ENCODE data around the gene ALLC. TPM values are rescaled to one million over a fixed set of nuclear protein-coding genes. Genes with fewer than 3 reads are reported as not detected.

ALLC gene
- total RNA-seq, 1 donor from 2014 or later = not detected

GRCh38 chr2:3674066-3674845 lies 16.3 kb downstream of the ALLC start:
- intact Hi-C loops (cut with micrococcal nuclease) = no loop called here

GRCh38 chr2:3675687-3676086 lies 17.7 kb downstream of the ALLC start:
- intact Hi-C loops (cut with micrococcal nuclease) = no loop called here

- intact Hi-C loops (cut with micrococcal nuclease) = no loop called here
Measured at GRCh38 chr2:3677436-3677835, 19.4 kb downstream of the ALLC start.

GRCh38 chr2:3678212-3678611 lies 20.2 kb downstream of the ALLC start:
- intact Hi-C loops (cut with micrococcal nuclease) = no loop called here

- intact Hi-C loops (cut with micrococcal nuclease) = no loop called here
Measured at GRCh38 chr2:3679180-3679579, 21.2 kb downstream of the ALLC start.

- intact Hi-C loops (cut with micrococcal nuclease) = no loop called here
Measured at GRCh38 chr2:3679616-3680393, 21.8 kb downstream of the ALLC start.

GRCh38 chr2:3680548-3681345 lies 22.7 kb downstream of the ALLC start:
- intact Hi-C loops (cut with micrococcal nuclease) = no loop called here

- intact Hi-C loops (cut with micrococcal nuclease) = no loop called here
Measured at GRCh38 chr2:3681625-3682024, 23.6 kb downstream of the ALLC start.

GRCh38 chr2:3682811-3683210 lies 24.8 kb downstream of the ALLC start:
- intact Hi-C loops (cut with micrococcal nuclease) = no loop called here

- intact Hi-C loops (cut with micrococcal nuclease) = no loop called here
Measured at GRCh38 chr2:3683748-3684454, 25.9 kb downstream of the ALLC start.

- intact Hi-C loops (cut with micrococcal nuclease) = no loop called here
Measured at GRCh38 chr2:3689998-3690748, 32.2 kb downstream of the ALLC start.

GRCh38 chr2:3692375-3692774 lies 34.4 kb downstream of the ALLC start:
- intact Hi-C loops (cut with micrococcal nuclease) = no loop called here

- intact Hi-C loops (cut with micrococcal nuclease) = no loop called here
Measured at GRCh38 chr2:3696545-3696944, 38.5 kb downstream of the ALLC start.

GRCh38 chr2:3701071-3701470 lies 43.1 kb downstream of the ALLC start:
- intact Hi-C loops (cut with micrococcal nuclease) = no loop called here

- intact Hi-C loops (cut with micrococcal nuclease) = no loop called here
Measured at GRCh38 chr2:3703236-3703756, 45.3 kb downstream of the ALLC start, which contains the start of gene DCDC2C. Gene DCDC2C, plus strand, starts transcription at chr2:3703575. Its CDS starts 177 bp downstream, at chr2:3703752.

- intact Hi-C loops (cut with micrococcal nuclease) = no loop called here
Measured at GRCh38 chr2:3703757-3704355, 45.9 kb downstream of the ALLC start.

GRCh38 chr2:3704692-3705091 lies 46.7 kb downstream of the ALLC start:
- intact Hi-C loops (cut with micrococcal nuclease) = no loop called here

GRCh38 chr2:3705782-3706181 lies 47.8 kb downstream of the ALLC start:
- intact Hi-C loops (cut with micrococcal nuclease) = no loop called here

- intact Hi-C loops (cut with micrococcal nuclease) = no loop called here
Measured at GRCh38 chr2:3706892-3707291, 48.9 kb downstream of the ALLC start.

GRCh38 chr2:3708576-3708975 lies 50.6 kb downstream of the ALLC start:
- intact Hi-C loops (cut with micrococcal nuclease) = no loop called here
